H1 (cell line): ENCODE results near the gene UVRAG.

ENCODE experiments used
- CTCF ChIP-seq, 3 experiments: IDR thresholded peaks; 1 replicate in 2 of 3; 2 replicates in 1 of 3; pipeline versions ENCODE4 v1.5.1 to v1.6.1; 2011; ENCODE audit warnings: low read length in 3 of 3, mild to moderate bottlenecking in 3 of 3, inconsistent platforms in 2 of 3, low read depth in 1 of 3, moderate library complexity in 1 of 3; ENCODE audit not compliant: insufficient read depth in 1 of 3; ENCODE audit errors: control extremely low read depth in 1 of 3
- FOSL1 ChIP-seq: IDR thresholded peaks from 2 replicates; pipeline ENCODE4 v1.6.1; 2011; ENCODE audit warnings: mild to moderate bottlenecking, low read depth, low read length, moderate library complexity; ENCODE audit not compliant: insufficient read depth
- POLR2A ChIP-seq, 2 experiments: IDR thresholded peaks; 1 replicate in 1 of 2; 2 replicates in 1 of 2; pipeline ENCODE4 v1.6.1; 2011; ENCODE audit warnings: low read depth in 2 of 2, low read length in 2 of 2, mild to moderate bottlenecking in 2 of 2; ENCODE audit errors: control extremely low read depth in 1 of 2
- RBBP5 ChIP-seq: IDR thresholded peaks from 2 replicates; pipeline ENCODE4 v1.7.1; 2012; ENCODE audit warnings: low read depth, mild to moderate bottlenecking, inconsistent platforms, low read length, moderate library complexity, borderline replicate concordance
- RFX5 ChIP-seq: IDR thresholded peaks from 2 replicates; pipeline ENCODE4 v1.6.1; 2011; ENCODE audit warnings: low read depth, low read length, improper control_type of control experiment, borderline replicate concordance
- USF2 ChIP-seq: IDR thresholded peaks from 2 replicates; pipeline ENCODE4 v1.6.1; 2011; ENCODE audit warnings: low read length, improper control_type of control experiment

- TF ChIP-seq POLR2A (IDR thresholded peaks at IDR 0.05; ENCODE audit: control extremely low read depth in 1 of 2, low read depth in 2 of 2, low read length in 2 of 2) (no peak), CTCF (IDR thresholded peaks at IDR 0.05; ENCODE audit: control extremely low read depth in 1 of 3, insufficient read depth in 1 of 3, low read depth in 1 of 3, low read length in 3 of 3) (no peak), FOSL1 (no peak), RBBP5 (no peak), USF2 (no peak), RFX5 (no peak)
These were observed 343.6 kb downstream of the UVRAG start for GRCh38 chr11:76158394-76159302.
